PC-3 (cell line): ENCODE measurements around the gene TNC.

Source experiments
- CTCF ChIP-seq: fragments of 300-600 bp; sonication (generic); conservative IDR thresholded peaks from 2 replicates; pipeline ENCODE4 v1.5.1; 2017; ENCODE audit warnings: antibody characterized with exemption, low read depth, mild to moderate bottlenecking, low read length
- EZH2 ChIP-seq: fragments of 300-600 bp; sonication (generic); IDR thresholded peaks from one replicate; pipeline ENCODE4 v1.6.1; 2017; ENCODE audit warnings: antibody characterized with exemption, mild to moderate bottlenecking, low read length; ENCODE audit not compliant: unreplicated experiment
- EZH2phosphoT487 ChIP-seq: fragments of 300-600 bp; sonication (generic); IDR thresholded peaks from 2 replicates; pipeline ENCODE4 v1.6.1; 2018; ENCODE audit warnings: mild to moderate bottlenecking, antibody characterized with exemption, low read length, borderline replicate concordance

GRCh38 chr9:115036691-115037090 is 81.3 kb downstream of the TNC start:
- TF ChIP-seq CTCF = no peak
- no peak for TF ChIP-seq EZH2phosphoT487
- no peak for TF ChIP-seq EZH2
